ENCODE measurements around the gene CDC42BPG. TPM values are rescaled to one million over a fixed set of nuclear protein-coding genes. Genes with fewer than 3 reads are reported as not detected.

Gene CDC42BPG
- total and polyA plus RNA-seq, 2 of the 8 experiments (the other 6 are each of a cell fraction or from before 2014, with no cell fraction given) = 3.7 to 10.6 TPM

DNA sequence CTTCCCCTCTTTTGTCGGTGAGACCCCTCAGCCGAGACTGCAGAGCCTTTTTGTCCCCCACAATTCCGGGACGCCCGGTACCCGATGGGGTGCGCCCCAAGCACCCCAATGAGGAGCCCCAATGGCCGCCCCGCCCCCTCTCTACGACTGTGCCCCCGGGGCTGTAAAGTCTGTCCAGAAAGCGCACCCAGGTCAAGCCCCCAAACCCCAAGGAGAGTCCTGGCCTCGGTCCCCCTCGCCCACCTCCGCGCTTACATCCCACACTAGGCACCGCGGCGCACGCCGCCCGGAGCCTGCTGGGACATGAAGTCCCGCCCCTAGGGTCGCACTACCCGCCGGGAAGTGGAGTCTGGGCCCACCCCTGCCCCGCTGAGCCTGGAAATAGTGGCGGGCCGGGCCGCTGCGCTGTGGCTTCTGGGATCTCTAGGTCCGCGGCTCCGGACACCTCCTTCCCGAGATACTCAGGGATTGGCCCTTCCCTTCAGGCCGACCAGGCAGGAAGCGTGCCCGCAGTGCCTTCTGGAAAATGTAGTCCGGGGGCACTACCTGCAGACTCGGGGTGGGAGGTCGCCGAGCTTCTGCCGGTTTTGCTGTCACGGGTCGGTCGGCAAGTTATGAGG is 34.1 kb downstream of the CDC42BPG start, which contains the start of gene MEN1:
MEN1 (minus strand) TSS at position 281 of the 620 bp plus-strand sequence. CDS start 442 bp downstream, outside the sequence.
- Histone ChIP-seq H3K27me3 (replicated peaks in 1 of 4; ENCODE audit: control insufficient read depth in 3 of 4, extremely low read depth in 1 of 4, insufficient read depth in 3 of 4, low read length in 3 of 4) (no peaks in the 10 kb centered on the region), H3K9ac (replicated peaks in 1 of 4; ENCODE audit: extremely low read depth in 1 of 4, low read depth in 3 of 4, low read length in 3 of 4) (peak within 1 kb of the TSS in 2 of 4 experiments; percentile 38 to 51; a peak in 4 of 7 replicates), H3K18ac (ENCODE audit: extremely low read depth, low read length) (no peak within 1 kb of the TSS), H3K4me3 (ENCODE audit: extremely low read depth in 1 of 4, insufficient read depth in 2 of 4, low read depth in 3 of 4, low read length in 4 of 4) (peak within 1 kb of the TSS; percentile 64 to 93 (median 81)), H3K23me2 (ENCODE audit: low read depth, low read length) (peaks cover 8% of the 10 kb centered on the region; the same call in 1 of the 2 replicates), H3K4ac (replicated peaks; ENCODE audit: insufficient read length, low read depth, low read length) (no peak within 1 kb of the TSS), H2BK120ac (replicated peaks; ENCODE audit: low read depth, low read length) (no peak within 1 kb of the TSS), H3K4me1 (replicated peaks in 1 of 4; ENCODE audit: control insufficient read depth in 3 of 4, insufficient read depth in 4 of 4, low read length in 3 of 4) (peaks cover 0 to 7% (median 2%) of the 10 kb centered on the region in 4 experiments; a peak in 5 of 7 replicates), H4K91ac (replicated peaks; ENCODE audit: insufficient read length, low read length) (peak within 1 kb of the TSS; percentile 65), H2BK15ac (ENCODE audit: low read length) (no peak within 1 kb of the TSS), H3K27ac (ENCODE audit: low read depth, low read length) (no peak within 1 kb of the TSS; the same call in 1 of the 2 replicates), H2BK5ac (ENCODE audit: low read depth, low read length) (no peak within 1 kb of the TSS; the same call in 1 of the 2 replicates), H4K8ac (ENCODE audit: extremely low read depth, insufficient read depth, low read length) (peak within 1 kb of the TSS; percentile 39; the same call in 1 of the 2 replicates), H3K23ac (ENCODE audit: insufficient read length) (no peak within 1 kb of the TSS), H4K20me1 (replicated peaks in 1 of 2; ENCODE audit: control insufficient read depth in 1 of 2, insufficient read depth in 2 of 2, low read length in 2 of 2) (peaks cover 0 to 7% of the 10 kb centered on the region in 2 experiments), H3K36me3 (ENCODE audit: control insufficient read depth in 2 of 4, insufficient read depth in 4 of 4, low read length in 3 of 4) (peaks cover 2 to 10% (median 6%) of the 10 kb centered on the region in 4 experiments; a peak in 5 of 8 replicates), H2BK20ac (ENCODE audit: low read length) (no peak within 1 kb of the TSS), H3K79me1 (ENCODE audit: low read depth, low read length) (peaks cover 2% of the 10 kb centered on the region), H2AFZ (ENCODE audit: low read length) (peak within 1 kb of the TSS; percentile 87), H3K4me2 (ENCODE audit: insufficient read depth in 1 of 2, low read depth in 2 of 2, low read length in 2 of 2) (peak within 1 kb of the TSS; percentile 91 to 94), H3K79me2 (ENCODE audit: control insufficient read depth in 1 of 2, insufficient read depth in 2 of 2, low read length in 2 of 2) (no peaks in the 10 kb centered on the region; a peak in 1 of 4 replicates), H3K56ac (replicated peaks; ENCODE audit: insufficient read length, low read depth, low read length) (no peak within 1 kb of the TSS), H4K5ac (ENCODE audit: insufficient read length, low read depth, low read length) (no peak within 1 kb of the TSS), H2AK5ac (ENCODE audit: low read depth, low read length) (no peak within 1 kb of the TSS), H2BK12ac (ENCODE audit: low read depth, low read length) (no peak within 1 kb of the TSS), H3K14ac (ENCODE audit: insufficient read length) (no peak within 1 kb of the TSS), H3K9me3 (ENCODE audit: insufficient read depth in 2 of 2, low read depth in 1 of 2, low read length in 1 of 2) (no peaks in the 10 kb centered on the region)
- WGBS, 2 experiments (ENCODE audit: extremely low coverage in 1 of 2, insufficient coverage in 1 of 2, insufficient read length in 1 of 2, insufficient replicate concordance in 2 of 2, low coverage in 1 of 2, low lambda C conversion rate in 2 of 2, missing lambda C conversion rate in 1 of 2) = 2% methylated on average over 42 of the region's 46 CpGs; no CpG with 5 or more reads in 1 of the 2 experiments
- ChIA-PET POLR2A (ENCODE audit: partially characterized antibody) (interaction anchor here (0.6 to 2.6 kb wide), 16 partner anchors 9 to 307 kb away, joined by 3 to 13 read pairs (median 4); partner anchors contain the start of genes BATF2, CDC42BPG, PPP2R5B and SF1), CTCF (ENCODE audit: partially characterized antibody) (interaction anchor here (0.6 to 4.0 kb wide), 9 partner anchors 21 to 382 kb away, joined by 3 to 24 read pairs (median 4); partner anchors contain the start of genes ARL2 and CDC42BPG)
- DNase-seq (ENCODE audit: low read depth in 1 of 2, low spot score in 2 of 2) (peak; percentile 85 to 92), FAIRE-seq (peak; percentile 81)
- TF ChIP-seq TAF7 (optimal IDR thresholded peaks at IDR 0.05; ENCODE audit: borderline replicate concordance, low read depth, low read length) (peak; percentile 7), CHD2 (IDR thresholded peaks at IDR 0.05; ENCODE audit: low read length) (0 out of 2 replicates have a peak, but pooled peaks have one; percentile 17), TCF12 (IDR thresholded peaks at IDR 0.05; ENCODE audit: low read depth, low read length) (no peak), CREB1 (IDR thresholded peaks at IDR 0.05) (peak; percentile 67; the same call in 1 of the 2 replicates), SP2 (IDR thresholded peaks at IDR 0.05; ENCODE audit: low read length) (no peak), BACH1 (IDR thresholded peaks at IDR 0.05; ENCODE audit: low read length) (no peak), SAP30 (IDR thresholded peaks at IDR 0.05; ENCODE audit: insufficient read depth, insufficient replicate concordance, low read length) (peak; percentile 28), SIX5 (IDR thresholded peaks at IDR 0.05; ENCODE audit: low read depth, low read length) (peak; percentile 60)
- TF ChIP-seq, protein P1, sequence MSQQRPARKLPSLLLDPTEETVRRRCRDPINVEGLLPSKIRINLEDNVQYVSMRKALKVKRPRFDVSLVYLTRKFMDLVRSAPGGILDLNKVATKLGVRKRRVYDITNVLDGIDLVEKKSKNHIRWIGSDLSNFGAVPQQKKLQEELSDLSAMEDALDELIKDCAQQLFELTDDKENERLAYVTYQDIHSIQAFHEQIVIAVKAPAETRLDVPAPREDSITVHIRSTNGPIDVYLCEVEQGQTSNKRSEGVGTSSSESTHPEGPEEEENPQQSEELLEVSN (IDR thresholded peaks at IDR 0.05) = no peak
- TF ChIP-seq, protein P2, sequence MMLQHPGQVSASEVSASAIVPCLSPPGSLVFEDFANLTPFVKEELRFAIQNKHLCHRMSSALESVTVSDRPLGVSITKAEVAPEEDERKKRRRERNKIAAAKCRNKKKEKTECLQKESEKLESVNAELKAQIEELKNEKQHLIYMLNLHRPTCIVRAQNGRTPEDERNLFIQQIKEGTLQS (IDR thresholded peaks at IDR 0.05; ENCODE audit: insufficient read depth, low read depth, low read length) = no peak
